ENCODE results near the gene FLNB. TPM values are rescaled to one million over a fixed set of nuclear protein-coding genes. Genes with fewer than 3 reads are reported as not detected.
A peak's percentile ranks its signal among the peaks of the same experiment; 100 is the strongest.

The FLNB gene
- total and polyA plus RNA-seq, 10 of the 15 experiments (the other 5 are each of a cell fraction or from before 2014, with no cell fraction given): 13.6 to 51.8 (median 26.4) TPM

GRCh38 chr3:58207954-58208353 lies 199.7 kb downstream of the FLNB start (continued):
- peak; percentile 47; the same call in 1 of the 2 replicates for TF ChIP-seq NBN (IDR thresholded peaks at IDR 0.05)

GRCh38 chr3:58209933-58210332 lies 201.7 kb downstream of the FLNB start:
- ATAC-seq (no peak), DNase-seq (ENCODE audit: low read depth, low spot score) (no peak), FAIRE-seq (no peak)
- Histone ChIP-seq H3K36me3 (ENCODE audit: control insufficient read depth in 2 of 2, insufficient read depth in 2 of 2, low read length in 1 of 2) (no peaks in the 10 kb centered on the region; a peak in 1 of 4 replicates), H4K20me1 (ENCODE audit: control insufficient read depth, insufficient read depth) (no peaks in the 10 kb centered on the region), H2AFZ (ENCODE audit: control insufficient read depth, low read depth, low read length) (no peak overlapping the region), H3K4me1 (ENCODE audit: control insufficient read depth, insufficient read depth, low read length) (peaks cover 24% of the 10 kb centered on the region), H3K79me2 (ENCODE audit: control insufficient read depth, insufficient read depth, low read length) (no peaks in the 10 kb centered on the region), H3K9me3 (replicated peaks; ENCODE audit: control insufficient read depth, insufficient read depth, low read length) (no peaks in the 10 kb centered on the region; the same call in 2 of the 3 replicates), H3K27ac (ENCODE audit: control insufficient read depth, insufficient read depth) (no peak overlapping the region), H3K4me3 (no peak overlapping the region), H3K4me2 (ENCODE audit: control insufficient read depth, insufficient read depth) (no peak overlapping the region), H3K27me3 (replicated peaks in 1 of 2; ENCODE audit: control insufficient read depth in 2 of 2, insufficient read depth in 2 of 2, low read length in 1 of 2) (no peaks in the 10 kb centered on the region), H3K9ac (ENCODE audit: control insufficient read depth, insufficient read depth, low read length) (no peak overlapping the region)
- RAD21 ChIA-PET (ENCODE audit: unreplicated experiment): interaction anchor here (1.4 to 11.9 kb wide), 3 partner anchors 7 to 29 kb away, joined by 4 to 285 read pairs (median 32); no protein-coding TSS in a partner anchor
- no TSS peak for BruUV-seq (replicated peaks)
- POLR2A ChIA-PET: interaction anchor here (0.6 to 15.5 kb wide), 4 partner anchors 10 to 650 kb away, joined by 3 to 491 read pairs (median 5); no protein-coding TSS in a partner anchor
- SMC1A ChIA-PET (ENCODE audit: uncharacterized antibody, unreplicated experiment): interaction anchor here (1.0 to 14.2 kb wide), 4 partner anchors 8 to 21 kb away, joined by 3 to 510 read pairs (median 116); no protein-coding TSS in a partner anchor
- CTCF ChIA-PET: interaction anchor here (1.0 to 13.5 kb wide), 3 partner anchors 15 to 201 kb away, joined by 3 to 655 read pairs (median 4); partner anchors contain the start of gene FLNB
- 81% methylated on average over 3 of the region's 3 CpGs for WGBS (ENCODE audit: insufficient coverage, insufficient replicate concordance, low lambda C conversion rate, missing lambda C conversion rate)
- in situ Hi-C loops (cut with MboI): loop anchor here (25.0 kb wide), 1 partner anchor 1177 kb away; no protein-coding TSS in a partner anchor
- intact Hi-C loops (cut with micrococcal nuclease; ENCODE audit: unreplicated experiment): no loop called here
- TF ChIP-seq REST (IDR thresholded peaks at IDR 0.05; ENCODE audit: low read depth, low read length) (no peak), RFX5 (IDR thresholded peaks at IDR 0.05; ENCODE audit: low read depth, low read length) (no peak), NKRF (conservative IDR thresholded peaks at IDR 0.05) (no peak), SREBF2 (IDR thresholded peaks at IDR 0.05; ENCODE audit: low read length) (no peak), NR2F1 (conservative IDR thresholded peaks at IDR 0.05) (no peak), SMC3 (IDR thresholded peaks at IDR 0.05; ENCODE audit: borderline replicate concordance, low read length) (no peak), YBX1 (IDR thresholded peaks at IDR 0.05) (0 out of 2 replicates have a peak, but pooled peaks have one; percentile 69), BRCA1 (IDR thresholded peaks at IDR 0.05; ENCODE audit: low read depth, low read length) (no peak), USF2 (IDR thresholded peaks at IDR 0.05; ENCODE audit: borderline replicate concordance, low read depth, low read length) (no peak), ZNF217 (IDR thresholded peaks at IDR 0.05) (no peak), IKZF2 (IDR thresholded peaks at IDR 0.05) (peak; percentile 18 to 36; a peak in 1 of 4 replicates), ZZZ3 (IDR thresholded peaks at IDR 0.05; ENCODE audit: control insufficient read depth, insufficient read length, low read depth) (no peak), PAX5 (IDR thresholded peaks at IDR 0.05; ENCODE audit: borderline replicate concordance, low read depth, low read length) (no peak), MAX (IDR thresholded peaks at IDR 0.05; ENCODE audit: low read depth, low read length) (no peak), LARP7 (IDR thresholded peaks at IDR 0.05) (no peak), MTA2 (IDR thresholded peaks at IDR 0.05; ENCODE audit: low read depth) (peak; percentile 55), NRF1 (conservative IDR thresholded peaks at IDR 0.05; ENCODE audit: low read depth, low read length) (no peak), ZNF24 (IDR thresholded peaks at IDR 0.05) (no peak)

Data from GM12878 (cell line).